NCI-H774 (cell line): ENCODE data around the gene SEPTIN1.
"Not testable (repeated sequence)": the region's sequence is repeated elsewhere in the genome, so short reads cannot be mapped to it uniquely, and the experiment has no call there.

Experiments
- DNase-seq: peaks from one replicate; lab custom pipeline; 2025; lab: John Stamatoyannopoulos, UW

SEPTIN1 gene

DNA sequence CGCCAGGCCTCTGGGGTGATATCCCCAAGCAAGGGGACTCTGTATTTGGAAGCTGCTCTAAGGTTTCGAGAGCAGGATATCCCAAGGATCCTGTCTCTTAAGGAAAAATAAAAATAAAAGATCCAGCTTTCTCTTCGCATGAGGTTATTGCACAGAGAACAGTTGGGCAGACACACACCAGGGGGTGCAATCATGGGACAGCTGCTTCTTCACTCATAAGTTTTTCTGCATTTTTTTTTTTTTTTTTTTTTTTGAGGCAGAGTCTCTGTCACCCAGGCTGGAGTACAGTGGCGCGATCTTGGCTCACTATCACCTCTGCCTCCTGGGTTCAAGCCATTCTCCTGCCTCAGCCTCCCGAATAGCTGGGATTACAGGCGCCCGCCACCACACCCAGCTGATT lies 40.4 kb downstream of the SEPTIN1 start:
- not testable (repeated sequence) for DNase-seq

DNA sequence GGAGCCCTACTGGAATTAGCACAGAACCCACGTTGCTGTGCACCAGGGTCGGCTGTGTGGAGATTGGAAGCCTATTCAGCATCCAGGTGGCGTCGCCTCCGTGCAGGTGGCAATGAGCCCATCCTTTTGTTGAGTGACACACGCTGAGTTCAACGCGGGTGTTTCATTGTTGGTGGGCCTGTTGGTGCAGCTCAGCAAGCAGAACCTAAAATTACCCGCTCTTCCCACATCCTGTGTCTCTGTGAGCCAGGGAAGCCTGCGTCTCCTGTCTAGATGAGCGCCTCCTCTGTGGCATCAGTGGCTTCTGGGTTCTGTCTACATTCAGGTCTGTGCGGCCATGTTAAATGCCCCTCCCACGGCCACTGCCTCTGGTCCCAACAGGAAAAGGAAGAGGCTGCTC lies 41.7 kb downstream of the SEPTIN1 start:
- no peak for DNase-seq

- not testable (repeated sequence) for DNase-seq
These were observed 43.6 kb downstream of the SEPTIN1 start for GRCh38 chr16:30338715-30339114.

- DNase-seq = not testable (repeated sequence)
These were observed 44.4 kb downstream of the SEPTIN1 start for GRCh38 chr16:30337964-30338357.

DNA sequence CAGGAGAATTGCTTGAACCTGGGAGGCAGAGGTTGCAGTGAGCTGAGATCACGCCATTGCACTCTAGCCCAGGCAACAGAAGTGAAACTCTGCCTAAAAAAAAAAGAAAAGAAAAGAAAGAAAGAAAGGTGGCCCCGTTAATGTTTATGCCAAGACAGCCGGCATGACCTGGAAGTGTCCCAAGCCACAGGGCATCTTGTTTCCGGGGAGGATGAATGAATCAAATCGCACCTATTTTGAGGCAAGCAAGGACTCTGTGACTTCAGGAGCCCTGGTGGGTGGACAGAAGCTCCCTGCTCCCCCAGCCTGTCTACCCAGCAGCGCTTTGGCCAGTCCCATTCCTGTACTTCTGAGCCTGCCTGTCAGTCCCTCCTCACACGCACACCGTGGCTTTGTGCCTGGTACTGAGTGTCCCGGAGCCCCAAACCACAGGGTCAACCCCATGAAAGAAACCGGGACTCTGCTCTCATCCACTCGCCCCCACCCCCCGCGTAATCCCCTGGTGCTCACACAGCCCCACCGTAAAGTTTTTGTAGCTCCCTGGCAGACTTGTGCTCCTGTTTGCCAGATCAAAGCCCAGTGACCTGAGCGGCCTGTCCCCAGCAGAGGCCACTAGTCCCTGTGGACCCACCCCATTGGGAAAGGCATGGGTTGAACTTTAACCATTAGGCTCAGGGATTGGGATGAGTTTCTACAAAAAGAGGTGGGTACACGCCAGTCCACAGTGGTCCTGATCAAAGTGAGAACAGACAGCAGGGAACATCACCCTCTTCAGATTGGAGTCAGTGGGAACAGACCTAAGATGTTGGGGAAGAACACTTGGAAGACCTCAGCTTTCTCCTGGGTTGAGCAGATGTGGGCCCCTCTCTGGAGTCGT lies 46.5 kb downstream of the SEPTIN1 start:
- DNase-seq = no peak

DNA sequence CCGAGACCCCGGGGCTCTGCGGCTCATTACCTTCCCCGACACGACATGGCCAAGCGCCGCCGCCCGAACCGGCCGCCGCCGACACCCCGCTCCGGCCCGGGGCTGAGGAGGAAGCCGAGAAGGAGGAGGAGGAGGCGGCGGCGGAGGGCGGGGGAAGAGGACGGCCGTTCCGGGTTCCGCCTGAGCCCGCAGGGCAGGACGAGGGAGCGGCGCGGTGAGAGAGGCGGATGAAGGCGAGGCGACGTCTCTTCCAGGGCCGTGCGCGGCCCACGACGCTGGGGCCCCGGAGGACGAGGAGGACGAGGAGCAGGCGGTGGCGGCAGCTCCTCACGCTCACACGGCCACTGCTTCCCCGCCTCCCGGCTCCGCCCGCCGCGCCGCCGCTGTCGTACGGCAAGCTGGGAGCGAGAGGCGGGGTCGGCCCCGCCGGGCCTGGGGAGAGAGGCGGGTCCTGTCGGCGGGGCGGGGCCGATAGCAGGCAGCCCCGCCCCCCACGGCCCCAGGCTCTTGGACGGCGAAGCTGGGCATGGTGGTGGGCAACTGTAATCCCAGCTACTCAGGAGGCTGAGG lies 47.2 kb downstream of the SEPTIN1 start:
- peak; percentile 58 for DNase-seq

GRCh38 chr16:30334473-30334989 lies 47.8 kb downstream of the SEPTIN1 start:
- DNase-seq = peak; percentile 67
